Measurements from ENCODE around the gene TAF11L2. TPM values are rescaled to one million over a fixed set of nuclear protein-coding genes. Genes with fewer than 3 reads are reported as not detected.
"Not testable (repeated sequence)": the region's sequence is repeated elsewhere in the genome, so short reads cannot be mapped to it uniquely, and the experiment has no call there.

Gene TAF11L2
- total RNA-seq, 1 experiment from 2014 or later, result not detected

DNA sequence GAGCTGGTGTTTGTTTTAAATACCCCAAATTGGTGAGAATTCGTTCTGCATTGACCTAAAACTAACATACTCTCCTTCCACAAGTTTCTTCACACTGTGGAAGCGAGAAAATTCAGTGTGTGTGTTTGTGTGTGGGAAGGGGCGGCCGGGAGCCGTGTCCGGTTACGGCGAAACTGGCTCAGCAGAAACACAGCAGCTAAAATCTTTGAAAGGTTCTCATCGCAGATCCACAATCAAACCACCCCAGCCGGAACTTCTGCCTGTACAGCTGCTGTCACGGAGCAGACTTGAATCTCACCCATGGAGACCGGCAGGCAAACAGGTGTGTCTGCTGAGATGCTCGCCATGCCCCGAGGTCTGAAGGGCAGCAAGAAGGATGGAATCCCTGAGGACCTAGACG, 20.0 kb downstream of the TAF11L2 start, which contains the start of gene TAF11L3:
TAF11L3 (plus strand) TSS at position 301 of the 400 bp plus-strand sequence.
- not testable (repeated sequence) for H3K27me3 Mint-ChIP-seq (ENCODE audit: low read depth); H3K23ac ChIP-seq (ENCODE audit: insufficient read length, low read depth, low read length); H3T11ph ChIP-seq (ENCODE audit: low read length); H3K14ac ChIP-seq (ENCODE audit: insufficient read depth, low read length); H3K23me2 ChIP-seq (ENCODE audit: insufficient read length, low read depth, low read length, poor library complexity, severe bottlenecking); H4K8ac ChIP-seq (replicated peaks; ENCODE audit: insufficient read length, low read depth, low read length); H2BK15ac ChIP-seq (ENCODE audit: low read depth, low read length); H2AFZ ChIP-seq (ENCODE audit: low read length); H2BK20ac ChIP-seq (ENCODE audit: low read depth, low read length, poor library complexity, severe bottlenecking); H3K79me2 ChIP-seq (ENCODE audit: insufficient read depth, low read length); H3K4ac ChIP-seq (ENCODE audit: low read depth, low read length); H3K4me2 ChIP-seq (ENCODE audit: insufficient read depth, insufficient read length, low read length); H3K27ac Mint-ChIP-seq; H4K91ac ChIP-seq (ENCODE audit: insufficient read length, low read depth, low read length); H3K36me3 Mint-ChIP-seq (ENCODE audit: insufficient read depth in 1 of 3, low read depth in 3 of 3); H2BK5ac ChIP-seq (ENCODE audit: insufficient read length, low read length); H4K5ac ChIP-seq (ENCODE audit: insufficient read length, low read depth, low read length); H3K4me3 Mint-ChIP-seq; H2AK5ac ChIP-seq (ENCODE audit: insufficient read length, low read length); H2BK120ac ChIP-seq (ENCODE audit: low read depth, low read length, poor library complexity, severe bottlenecking); H3K27me3 ChIP-seq (ENCODE audit: insufficient read depth, low read length); H3K9me3 Mint-ChIP-seq; H3K9ac ChIP-seq (ENCODE audit: extremely low read depth, insufficient read length, low read length); H2BK12ac ChIP-seq (ENCODE audit: insufficient read length, low read depth, low read length); H3K56ac ChIP-seq (ENCODE audit: insufficient read length, low read depth, low read length); DNase-seq; H3K4me1 Mint-ChIP-seq; H3K9me3 ChIP-seq (ENCODE audit: control insufficient read depth, low read depth, low read length); H3K79me1 ChIP-seq (ENCODE audit: insufficient read depth, low read depth, low read length, poor library complexity, severe bottlenecking); H4K20me1 ChIP-seq (ENCODE audit: control insufficient read depth, insufficient read depth, insufficient read length); H3K27ac ChIP-seq (ENCODE audit: insufficient read length, low read depth, low read length); H3K4me1 ChIP-seq (ENCODE audit: insufficient read depth, low read length); H3K18ac ChIP-seq (ENCODE audit: insufficient read length, low read depth, low read length)
- WGBS (ENCODE audit: extremely low coverage, insufficient read length, low lambda C conversion rate), result no CpG with 5 or more reads among the region's 15 CpGs

DNA sequence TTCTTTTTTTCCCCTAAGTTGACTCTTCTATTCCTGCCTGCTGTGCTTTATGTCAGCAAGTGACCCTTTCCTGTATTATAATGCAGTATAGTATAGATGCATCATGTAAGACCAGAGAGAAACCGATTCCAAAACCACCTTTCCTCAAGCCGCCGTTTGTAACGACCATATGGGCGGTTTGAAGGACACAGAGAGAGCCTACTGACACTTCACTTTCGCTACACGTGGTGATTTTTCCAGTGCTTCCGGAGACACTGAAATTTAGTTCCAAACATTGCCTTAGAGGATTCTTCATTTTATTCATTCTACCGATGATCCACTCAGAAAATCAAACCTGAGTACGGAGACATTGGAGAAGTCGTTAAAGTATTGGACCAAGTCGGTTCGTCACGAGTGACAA, 21.5 kb downstream of the TAF11L2 start:
- DNase-seq; H3K23ac ChIP-seq (ENCODE audit: insufficient read length, low read depth, low read length); H3K36me3 Mint-ChIP-seq (ENCODE audit: insufficient read depth in 1 of 3, low read depth in 3 of 3); H2AK5ac ChIP-seq (ENCODE audit: insufficient read length, low read length); H4K8ac ChIP-seq (replicated peaks; ENCODE audit: insufficient read length, low read depth, low read length); H3K4me1 ChIP-seq (ENCODE audit: insufficient read depth, low read length); H3K4ac ChIP-seq (ENCODE audit: low read depth, low read length); H3K9ac ChIP-seq (ENCODE audit: extremely low read depth, insufficient read length, low read length); H4K5ac ChIP-seq (ENCODE audit: insufficient read length, low read depth, low read length); H3K4me3 Mint-ChIP-seq; H3K27ac ChIP-seq (ENCODE audit: insufficient read length, low read depth, low read length); H3K27me3 Mint-ChIP-seq (ENCODE audit: low read depth); H2BK5ac ChIP-seq (ENCODE audit: insufficient read length, low read length); H3K4me2 ChIP-seq (ENCODE audit: insufficient read depth, insufficient read length, low read length); H3T11ph ChIP-seq (ENCODE audit: low read length); H3K18ac ChIP-seq (ENCODE audit: insufficient read length, low read depth, low read length); H2BK120ac ChIP-seq (ENCODE audit: low read depth, low read length, poor library complexity, severe bottlenecking); H3K4me1 Mint-ChIP-seq; H4K91ac ChIP-seq (ENCODE audit: insufficient read length, low read depth, low read length); H3K79me2 ChIP-seq (ENCODE audit: insufficient read depth, low read length); H3K27me3 ChIP-seq (ENCODE audit: insufficient read depth, low read length); H2BK20ac ChIP-seq (ENCODE audit: low read depth, low read length, poor library complexity, severe bottlenecking); H3K14ac ChIP-seq (ENCODE audit: insufficient read depth, low read length); H2AFZ ChIP-seq (ENCODE audit: low read length); H3K27ac Mint-ChIP-seq; H2BK15ac ChIP-seq (ENCODE audit: low read depth, low read length); H3K56ac ChIP-seq (ENCODE audit: insufficient read length, low read depth, low read length); H3K9me3 ChIP-seq (ENCODE audit: control insufficient read depth, low read depth, low read length); H3K9me3 Mint-ChIP-seq; H4K20me1 ChIP-seq (ENCODE audit: control insufficient read depth, insufficient read depth, insufficient read length); H2BK12ac ChIP-seq (ENCODE audit: insufficient read length, low read depth, low read length); H3K23me2 ChIP-seq (ENCODE audit: insufficient read length, low read depth, low read length, poor library complexity, severe bottlenecking); H3K79me1 ChIP-seq (ENCODE audit: insufficient read depth, low read depth, low read length, poor library complexity, severe bottlenecking): not testable (repeated sequence)
- no CpG with 5 or more reads among the region's 14 CpGs for WGBS (ENCODE audit: extremely low coverage, insufficient read length, low lambda C conversion rate)
